Suprapubic skin (tissue), 4 donors: ENCODE measurements around the gene PRKN. TPM values are rescaled to one million over a fixed set of nuclear protein-coding genes. Genes with fewer than 3 reads are reported as not detected.

ENCODE experiments used
- DNase-seq, 2 donors: peaks; one replicate each; pipeline ENCODE4 v3.0.0-alpha.2; 2019; ENCODE audit warnings: low spot score in 2 of 2
- H3K27ac ChIP-seq: fragments of 200-600 bp; sonication (generic); one replicate; pipeline ENCODE4 v1.5.1; 2019
- H3K27me3 ChIP-seq: fragments of 200-600 bp; sonication (generic); one replicate; pipeline ENCODE4 v1.5.1; 2019
- H3K36me3 ChIP-seq: fragments of 200-600 bp; sonication (generic); one replicate; pipeline ENCODE4 v1.5.1; 2019
- H3K4me1 ChIP-seq: fragments of 200-600 bp; sonication (generic); one replicate; pipeline ENCODE4 v1.5.1; 2019
- H3K4me3 ChIP-seq: fragments of 200-600 bp; sonication (generic); one replicate; pipeline ENCODE4 v1.5.1; 2019; ENCODE audit warnings: mild to moderate bottlenecking
- H3K9me3 ChIP-seq: fragments of 200-600 bp; sonication (generic); one replicate; pipeline ENCODE4 v1.5.1; 2019
- CTCF ChIP-seq, 2 donors: fragments of 200-600 bp in 1 of 2; fragments of 450-650 bp in 1 of 2; sonication (generic) in 1 of 2; IDR thresholded peaks; one replicate each; pipeline ENCODE4 v1.5.1; 2016 to 2019; ENCODE audit warnings: antibody characterized with exemption in 2 of 2, mild to moderate bottlenecking in 1 of 2, moderate library complexity in 1 of 2
- EP300 ChIP-seq: sonication (generic); formaldehyde crosslinking; IDR thresholded peaks from one replicate; pipeline ENCODE4 v1.6.1; 2017; ENCODE audit warnings: antibody characterized with exemption
- POLR2A ChIP-seq, 2 donors: fragments of 450-650 bp; IDR thresholded peaks; one replicate each; pipeline ENCODE4 v1.6.1; 2017; ENCODE audit warnings: antibody characterized with exemption in 2 of 2, mild to moderate bottlenecking in 2 of 2, moderate library complexity in 2 of 2
- POLR2AphosphoS5 ChIP-seq, 3 donors: sonication (generic); formaldehyde crosslinking; IDR thresholded peaks; one replicate each; pipeline ENCODE4 v1.6.1; 2017; ENCODE audit warnings: antibody characterized with exemption in 3 of 3
- WGBS: methylation state at CpG from one replicate; pipeline ENCODE4 v1.1.5; 2018; 5-methylcytosine and 5-hydroxymethylcytosine counted together
- total RNA-seq, 4 donors: library from RNA; depleted of rRNA; stranded (reverse); fragments of >200 nt; gene quantifications; one replicate each; pipeline ENCODE4 v1.1.0, GENCODE V29; 2016

The PRKN gene
- total RNA-seq, 4 donors from 2014 or later = 7.2 to 22.8 (median 14.4) TPM

- WGBS = 92% methylated on average over 3 of the region's 3 CpGs
- H3K4me1 ChIP-seq = no peaks in the 10 kb centered on the region
- no peaks in the 10 kb centered on the region for H3K27me3 ChIP-seq
- H3K36me3 ChIP-seq = no peaks in the 10 kb centered on the region
- no peak for TF ChIP-seq POLR2AphosphoS5 (IDR thresholded peaks at IDR 0.05)
- no peak for TF ChIP-seq CTCF (IDR thresholded peaks at IDR 0.05)
- TF ChIP-seq EP300 = no peak
- TF ChIP-seq POLR2A (IDR thresholded peaks at IDR 0.05) = no peak
- H3K4me3 ChIP-seq = no peak overlapping the region
- H3K27ac ChIP-seq = no peak overlapping the region
- DNase-seq = no peak
- H3K9me3 ChIP-seq = no peaks in the 10 kb centered on the region
Observed at GRCh38 chr6:162108041-162108440, 619.5 kb downstream of the PRKN start.

GRCh38 chr6:162100096-162100495 is 627.5 kb downstream of the PRKN start:
- TF ChIP-seq POLR2AphosphoS5 (IDR thresholded peaks at IDR 0.05) = no peak
- no peak for TF ChIP-seq POLR2A (IDR thresholded peaks at IDR 0.05)
- no peak for TF ChIP-seq CTCF (IDR thresholded peaks at IDR 0.05)
- no peak for TF ChIP-seq EP300
- Histone ChIP-seq H3K4me1 (no peaks in the 10 kb centered on the region), H3K27ac (no peak overlapping the region), H3K9me3 (no peaks in the 10 kb centered on the region), H3K4me3 (no peak overlapping the region), H3K36me3 (no peaks in the 10 kb centered on the region), H3K27me3 (no peaks in the 10 kb centered on the region)
- no peak for DNase-seq
- 84% methylated on average over 5 of the region's 5 CpGs for WGBS

DNA sequence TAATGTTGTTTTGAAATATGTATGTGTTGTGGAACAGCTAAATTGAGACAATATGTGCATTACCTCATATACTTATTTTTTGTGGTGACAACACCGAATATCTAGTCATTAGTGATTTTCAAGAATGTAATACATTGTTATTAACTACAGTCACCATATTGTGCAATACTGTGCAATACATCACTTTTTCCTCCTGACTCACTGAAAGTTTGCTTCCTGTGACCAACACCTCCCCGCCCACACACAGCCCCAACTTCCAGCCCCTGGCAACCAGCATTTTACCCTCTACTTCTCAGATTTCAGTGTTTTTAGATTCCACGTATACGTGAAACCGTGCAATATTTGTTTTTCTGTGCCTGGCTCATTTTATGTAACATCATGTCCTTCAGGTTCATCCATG is 627.9 kb downstream of the PRKN start:
- Histone ChIP-seq H3K9me3 (no peaks in the 10 kb centered on the region), H3K27me3 (no peaks in the 10 kb centered on the region), H3K36me3 (no peaks in the 10 kb centered on the region), H3K4me1 (no peaks in the 10 kb centered on the region), H3K27ac (no peak overlapping the region), H3K4me3 (no peak overlapping the region)
- DNase-seq = no peak
- TF ChIP-seq EP300 (no peak), POLR2AphosphoS5 (IDR thresholded peaks at IDR 0.05) (no peak), POLR2A (IDR thresholded peaks at IDR 0.05) (no peak), CTCF (IDR thresholded peaks at IDR 0.05) (no peak)
- WGBS = 73% methylated on average over 5 of the region's 5 CpGs

DNA sequence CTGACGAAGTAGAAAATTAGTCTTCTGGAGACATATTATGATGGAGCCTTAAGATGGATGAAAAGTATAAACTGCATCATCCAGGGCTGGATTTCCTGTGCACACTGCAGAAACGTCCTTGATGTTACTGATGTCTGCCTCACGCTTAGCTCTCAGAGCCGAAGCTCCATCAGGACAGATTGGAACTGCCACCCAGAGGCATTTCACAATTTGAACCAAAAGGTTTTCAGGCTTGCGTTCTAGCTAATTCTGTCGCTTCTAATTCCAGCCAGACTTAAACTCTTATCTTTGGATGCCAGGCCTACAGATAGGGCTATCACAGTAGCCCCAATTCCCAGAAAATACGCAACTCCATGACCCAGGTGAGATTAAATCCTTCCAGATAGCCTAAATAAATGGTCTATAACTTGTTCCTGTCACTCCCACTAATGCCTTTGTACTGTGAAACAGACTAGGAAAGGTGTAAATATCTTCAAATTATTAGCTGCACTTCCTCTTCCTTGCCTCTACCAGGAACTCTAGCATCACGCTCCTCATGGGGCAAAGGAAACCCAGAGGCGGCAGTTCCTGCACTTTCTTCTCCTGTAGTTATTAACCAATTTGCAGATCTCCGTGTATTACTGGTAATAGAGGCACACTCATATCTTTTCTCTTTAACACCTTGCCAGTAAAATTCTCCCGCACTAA is 634.6 kb downstream of the PRKN start:
- no peak for DNase-seq
- Histone ChIP-seq H3K4me3 (no peak overlapping the region), H3K27me3 (no peaks in the 10 kb centered on the region), H3K36me3 (no peaks in the 10 kb centered on the region), H3K4me1 (no peaks in the 10 kb centered on the region), H3K27ac (no peak overlapping the region), H3K9me3 (no peaks in the 10 kb centered on the region)
- no peak for TF ChIP-seq CTCF (IDR thresholded peaks at IDR 0.05)
- no peak for TF ChIP-seq POLR2AphosphoS5 (IDR thresholded peaks at IDR 0.05)
- no peak for TF ChIP-seq POLR2A (IDR thresholded peaks at IDR 0.05)
- no peak for TF ChIP-seq EP300
- WGBS = 96% methylated on average over 11 of the region's 11 CpGs

DNA sequence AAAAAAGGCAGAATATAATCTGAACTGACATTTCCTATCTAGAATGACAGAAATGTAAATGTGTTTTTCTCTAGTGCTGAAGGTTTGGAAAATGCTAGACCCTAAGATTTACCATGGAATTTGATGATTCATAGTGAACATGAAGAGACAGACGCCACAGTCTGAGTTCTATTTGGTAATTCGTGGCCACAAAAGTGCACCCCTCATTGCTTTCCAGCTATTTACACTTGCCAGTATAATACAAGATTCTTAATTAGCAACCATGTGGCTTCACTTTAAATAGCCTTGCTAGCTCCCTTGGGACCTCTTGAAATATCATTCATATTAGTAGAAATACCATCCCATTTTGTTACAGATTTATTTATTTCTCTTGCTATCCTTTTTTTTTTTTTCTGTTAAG is 636.8 kb downstream of the PRKN start:
- no peaks in the 10 kb centered on the region for H3K36me3 ChIP-seq
- WGBS = 36% methylated on average over 2 of the region's 2 CpGs
- DNase-seq = no peak
- H3K27me3 ChIP-seq = no peaks in the 10 kb centered on the region
- H3K9me3 ChIP-seq = no peaks in the 10 kb centered on the region
- H3K4me3 ChIP-seq = no peak overlapping the region
- H3K27ac ChIP-seq = no peak overlapping the region
- H3K4me1 ChIP-seq = no peaks in the 10 kb centered on the region
- no peak for TF ChIP-seq CTCF (IDR thresholded peaks at IDR 0.05)
- no peak for TF ChIP-seq POLR2A (IDR thresholded peaks at IDR 0.05)
- no peak for TF ChIP-seq EP300
- no peak for TF ChIP-seq POLR2AphosphoS5 (IDR thresholded peaks at IDR 0.05)
